Osteoblast (primary cell): Measurements from ENCODE around the gene NTSR1. TPM values are rescaled to one million over a fixed set of nuclear protein-coding genes. Genes with fewer than 3 reads are reported as not detected.
A peak's percentile ranks its signal among the peaks of the same experiment; 100 is the strongest.

Experiments
- DNase-seq: peaks from one replicate; pipeline ENCODE4 v3.0.0; 2011; ENCODE audit warnings: low spot score, mixed read lengths; ENCODE audit not compliant: insufficient read length; ENCODE audit errors: missing footprints
- H2AFZ ChIP-seq: 2 replicates; pipeline ENCODE4 v1.6.0; 2011; ENCODE audit warnings: mild to moderate bottlenecking, low read length
- H3K27ac ChIP-seq: 2 replicates; pipeline ENCODE4 v1.5.1; 2011; ENCODE audit warnings: mild to moderate bottlenecking, low read depth, low read length, moderate library complexity
- H3K27me3 ChIP-seq: 2 replicates; pipeline ENCODE4 v1.6.0; 2012; ENCODE audit warnings: mild to moderate bottlenecking, control low read depth, inconsistent platforms, low read length, moderate library complexity; ENCODE audit not compliant: insufficient read depth
- H3K36me3 ChIP-seq: 2 replicates; pipeline ENCODE4 v1.5.1; 2011; ENCODE audit warnings: mild to moderate bottlenecking, low read length, control low read depth, moderate library complexity; ENCODE audit not compliant: insufficient read depth
- H3K4me1 ChIP-seq: 2 replicates; pipeline ENCODE4 v1.5.1; 2011; ENCODE audit warnings: mild to moderate bottlenecking, low read length, control low read depth, moderate library complexity; ENCODE audit not compliant: insufficient read depth
- H3K4me2 ChIP-seq: 2 replicates; pipeline ENCODE4 v1.6.0; 2011; ENCODE audit warnings: mild to moderate bottlenecking, low read length; ENCODE audit not compliant: insufficient read depth
- H3K4me3 ChIP-seq: fragments of 200-600 bp; sonication (generic); 3 replicates; pipeline ENCODE4 v1.5.1; 2012; ENCODE audit warnings: mild to moderate bottlenecking, low read length, inconsistent platforms; ENCODE audit not compliant: insufficient read depth
- H3K79me2 ChIP-seq: 2 replicates; pipeline ENCODE4 v1.6.0; 2012; ENCODE audit warnings: mild to moderate bottlenecking, low read length, control low read depth, inconsistent platforms; ENCODE audit not compliant: insufficient read depth
- H3K9me3 ChIP-seq: 2 replicates; pipeline ENCODE4 v1.5.1; 2011; ENCODE audit warnings: low read depth, low read length, control low read depth
- H4K20me1 ChIP-seq: 2 replicates; pipeline ENCODE4 v1.6.0; 2012; ENCODE audit warnings: mild to moderate bottlenecking, low read length, control low read depth; ENCODE audit not compliant: insufficient read depth
- total RNA-seq: library from RNA; depleted of rRNA; stranded (reverse); fragments of >200 nt; gene quantifications from 2 replicates; pipeline ENCODE4 v1.2.3, GENCODE V29; 2012
- TF ChIP-seq, protein P1 (sequence below): IDR thresholded peaks from 2 replicates; pipeline ENCODE4 v1.5.1; 2011; ENCODE audit warnings: mild to moderate bottlenecking, low read depth, low read length, moderate library complexity; ENCODE audit errors: extremely low read depth

The NTSR1 gene
- total RNA-seq, 1 donor, result not detected

- H3K27ac ChIP-seq, result no peak overlapping the region
- H3K79me2 ChIP-seq, result peaks cover 24% of the 10 kb centered on the region
- H3K4me3 ChIP-seq, result no peak overlapping the region
- TF ChIP-seq, protein P1, sequence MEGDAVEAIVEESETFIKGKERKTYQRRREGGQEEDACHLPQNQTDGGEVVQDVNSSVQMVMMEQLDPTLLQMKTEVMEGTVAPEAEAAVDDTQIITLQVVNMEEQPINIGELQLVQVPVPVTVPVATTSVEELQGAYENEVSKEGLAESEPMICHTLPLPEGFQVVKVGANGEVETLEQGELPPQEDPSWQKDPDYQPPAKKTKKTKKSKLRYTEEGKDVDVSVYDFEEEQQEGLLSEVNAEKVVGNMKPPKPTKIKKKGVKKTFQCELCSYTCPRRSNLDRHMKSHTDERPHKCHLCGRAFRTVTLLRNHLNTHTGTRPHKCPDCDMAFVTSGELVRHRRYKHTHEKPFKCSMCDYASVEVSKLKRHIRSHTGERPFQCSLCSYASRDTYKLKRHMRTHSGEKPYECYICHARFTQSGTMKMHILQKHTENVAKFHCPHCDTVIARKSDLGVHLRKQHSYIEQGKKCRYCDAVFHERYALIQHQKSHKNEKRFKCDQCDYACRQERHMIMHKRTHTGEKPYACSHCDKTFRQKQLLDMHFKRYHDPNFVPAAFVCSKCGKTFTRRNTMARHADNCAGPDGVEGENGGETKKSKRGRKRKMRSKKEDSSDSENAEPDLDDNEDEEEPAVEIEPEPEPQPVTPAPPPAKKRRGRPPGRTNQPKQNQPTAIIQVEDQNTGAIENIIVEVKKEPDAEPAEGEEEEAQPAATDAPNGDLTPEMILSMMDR, result no peak
- H3K36me3 ChIP-seq, result peaks cover 21% of the 10 kb centered on the region
- H3K27me3 ChIP-seq, result no peaks in the 10 kb centered on the region
- H3K4me2 ChIP-seq, result no peak overlapping the region
- peaks cover 24% of the 10 kb centered on the region for H4K20me1 ChIP-seq
- no peak for DNase-seq
- peaks cover 17% of the 10 kb centered on the region for H3K4me1 ChIP-seq
- H3K9me3 ChIP-seq, result no peaks in the 10 kb centered on the region
- H2AFZ ChIP-seq, result no peak overlapping the region
Observed at GRCh38 chr20:62802026-62802712, 93.5 kb downstream of the NTSR1 start.

DNA sequence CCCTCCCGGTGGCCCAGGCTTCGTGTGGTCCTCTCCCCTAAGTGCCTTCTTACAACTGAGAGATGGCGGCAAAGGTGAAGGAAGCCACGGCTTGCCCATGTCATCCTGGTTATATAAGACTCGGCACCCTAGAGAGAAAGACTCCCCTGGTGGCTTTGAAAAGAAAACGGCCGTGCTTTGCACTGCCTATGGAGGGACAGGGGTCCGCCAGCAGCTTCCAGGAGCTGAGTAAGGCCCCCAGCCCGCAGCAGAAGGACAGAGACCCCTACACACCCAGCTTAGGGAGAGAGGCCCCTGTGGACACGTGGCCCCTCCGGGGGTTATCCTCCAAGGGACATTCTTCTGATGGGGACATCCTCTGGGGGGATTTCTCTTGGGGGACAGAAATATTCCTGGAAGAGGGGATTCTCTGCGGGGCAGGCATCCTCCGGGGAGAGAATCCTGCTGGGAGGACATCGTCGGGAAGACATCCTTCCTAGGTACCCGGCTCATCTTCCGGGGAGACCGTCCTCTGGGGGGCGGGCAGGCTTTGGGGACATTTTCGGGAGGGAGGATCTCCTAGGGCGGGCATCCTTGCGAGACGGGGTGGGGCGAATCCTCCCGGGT, 95.5 kb downstream of the NTSR1 start:
- Histone ChIP-seq H3K36me3 (peaks cover 26% of the 10 kb centered on the region), H3K4me1 (peaks cover 14% of the 10 kb centered on the region), H3K4me3 (peak overlapping the region; percentile 87), H3K27me3 (no peaks in the 10 kb centered on the region), H4K20me1 (peaks cover 33% of the 10 kb centered on the region), H3K9me3 (no peaks in the 10 kb centered on the region), H2AFZ (peak overlapping the region; percentile 80), H3K27ac (no peak overlapping the region), H3K79me2 (peaks cover 29% of the 10 kb centered on the region), H3K4me2 (peak overlapping the region; percentile 74)
- TF ChIP-seq, protein P1, result no peak
- DNase-seq, result peak; percentile 97

GRCh38 chr20:62804627-62805154, 96.1 kb downstream of the NTSR1 start, which contains the start of gene OGFR:
Gene OGFR (plus strand): TSS chr20:62804835. CDS start chr20:62804860, 25 bp downstream.
- Histone ChIP-seq H3K27ac (peak within 1 kb of the TSS; percentile 61), H3K36me3 (peaks cover 26% of the 10 kb centered on the region), H4K20me1 (peaks cover 39% of the 10 kb centered on the region), H3K4me3 (peak within 1 kb of the TSS; percentile 87), H3K4me1 (peaks cover 14% of the 10 kb centered on the region), H3K4me2 (peak within 1 kb of the TSS; percentile 88), H2AFZ (peak within 1 kb of the TSS; percentile 80), H3K9me3 (no peaks in the 10 kb centered on the region), H3K27me3 (no peaks in the 10 kb centered on the region), H3K79me2 (peaks cover 32% of the 10 kb centered on the region)
- DNase-seq, result peak; percentile 99
- TF ChIP-seq, protein P1, result no peak

- peak overlapping the region; percentile 51 for H2AFZ ChIP-seq
- no peaks in the 10 kb centered on the region for H3K9me3 ChIP-seq
- H3K27me3 ChIP-seq, result no peaks in the 10 kb centered on the region
- TF ChIP-seq, protein P1, result no peak
- peak overlapping the region; percentile 87 for H3K4me3 ChIP-seq
- H3K79me2 ChIP-seq, result peaks cover 32% of the 10 kb centered on the region
- H3K36me3 ChIP-seq, result peaks cover 27% of the 10 kb centered on the region
- peaks cover 14% of the 10 kb centered on the region for H3K4me1 ChIP-seq
- H4K20me1 ChIP-seq, result peaks cover 43% of the 10 kb centered on the region
- peak; percentile 97 for DNase-seq
- H3K27ac ChIP-seq, result peak overlapping the region; percentile 61
- peak overlapping the region; percentile 88 for H3K4me2 ChIP-seq
Observed at GRCh38 chr20:62805155-62805710, 96.6 kb downstream of the NTSR1 start.
